SKM-1 treated with dmso at 0.1 percent for 144 hours (cell line): ENCODE results near the gene TTLL3.

Source experiments
- DNase-seq: peaks from one replicate; lab custom pipeline; 2025; ENCODE audit not compliant: unreplicated experiment; lab: John Stamatoyannopoulos, UW

Gene TTLL3

DNA sequence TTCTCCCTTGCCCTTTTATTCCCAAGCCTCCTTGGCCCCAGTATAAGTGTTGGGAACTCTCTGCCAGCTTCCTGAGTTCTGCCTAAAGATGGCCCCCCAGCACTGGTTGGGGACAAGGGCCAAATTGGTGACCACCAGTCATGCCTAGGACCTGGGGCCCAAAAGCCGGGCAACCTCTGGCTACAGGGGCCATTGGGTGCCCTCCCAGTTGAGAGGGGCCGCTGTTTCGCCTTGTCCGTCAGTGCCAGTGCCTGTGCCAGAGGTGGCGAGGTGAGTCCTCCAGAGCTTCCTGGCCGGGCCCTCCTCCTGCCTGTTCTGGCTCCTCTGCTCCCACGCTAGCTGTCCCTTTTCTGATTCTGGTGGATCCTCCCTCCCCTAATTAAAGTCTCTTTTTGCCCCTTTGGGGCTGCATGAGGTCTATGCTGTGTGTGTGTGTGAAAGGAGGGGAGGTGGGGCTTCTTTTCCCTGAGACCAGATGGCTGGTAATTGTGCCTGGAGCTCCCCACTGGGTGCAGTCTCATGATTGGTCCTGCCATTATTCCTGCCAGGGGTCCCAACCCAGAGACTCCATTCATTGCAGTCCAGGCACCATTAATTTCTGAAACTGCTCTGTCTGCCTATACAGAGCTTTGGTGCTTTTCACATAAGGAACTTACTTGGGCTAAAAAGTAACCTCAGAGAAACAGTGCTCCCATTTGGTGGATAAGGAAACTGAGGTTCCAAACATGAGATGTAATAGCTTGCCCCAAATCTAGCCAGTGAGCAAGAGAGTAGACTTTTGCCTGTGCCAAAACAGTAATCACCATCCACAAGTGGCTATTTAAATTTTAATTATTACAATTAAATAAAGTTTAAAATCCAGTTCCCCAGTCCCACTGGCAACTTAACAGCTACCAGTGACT, 3.1 kb upstream of the TTLL3 start:
- DNase-seq: no peak

GRCh38 chr3:9807981-9808344, 2.1 kb upstream of the TTLL3 start:
- DNase-seq: no peak

- peak; percentile 30 for DNase-seq
Observed at GRCh38 chr3:9808345-9809037, 1.6 kb upstream of the TTLL3 start.

- DNase-seq: no peak
Observed at GRCh38 chr3:9809239-9809614, 835 bp upstream of the TTLL3 start.

GRCh38 chr3:9810433-9810770, 340 bp downstream of the TTLL3 start:
- no peak for DNase-seq

DNA sequence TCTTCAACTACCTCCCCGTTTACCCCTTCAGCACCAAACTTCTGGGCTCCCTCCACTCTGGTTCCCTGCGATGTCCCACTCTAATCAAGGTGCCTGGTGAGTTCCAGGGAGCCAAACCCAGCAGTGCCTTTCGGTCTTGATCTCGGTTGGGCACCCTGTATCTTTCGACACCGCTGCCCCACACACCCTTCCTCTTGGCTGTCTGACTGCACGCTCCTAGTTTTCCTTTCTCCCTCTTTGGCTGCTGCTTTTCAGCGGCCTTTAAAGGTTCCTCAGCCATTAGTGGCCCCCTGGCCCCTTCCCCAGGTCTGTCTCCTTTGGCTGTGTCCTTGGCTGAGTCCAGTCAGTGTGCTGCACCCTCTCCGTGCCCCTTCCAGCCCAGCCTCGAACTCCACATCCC, 784 bp downstream of the TTLL3 start:
- no peak for DNase-seq

GRCh38 chr3:9812870-9813483, 2.9 kb downstream of the TTLL3 start:
- DNase-seq: no peak

DNA sequence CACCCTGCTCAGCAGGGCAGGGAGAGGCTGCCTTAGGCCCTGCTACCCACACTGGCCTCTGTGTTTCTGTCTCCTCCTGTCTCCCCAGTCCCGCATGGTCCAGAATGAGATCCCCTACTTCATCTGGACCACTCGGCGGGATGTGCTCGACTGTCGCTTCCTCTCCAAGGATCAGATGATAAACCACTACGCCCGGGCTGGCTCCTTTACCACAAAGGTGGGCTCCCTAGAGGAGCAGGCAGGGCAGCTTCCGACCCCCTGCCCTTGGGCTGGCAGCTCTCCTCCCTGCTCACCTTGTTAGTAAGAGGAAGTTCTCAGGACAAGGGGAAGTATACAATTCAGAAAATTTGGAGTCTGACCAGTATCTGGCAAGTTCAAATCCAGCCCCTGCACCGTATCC, 5.9 kb downstream of the TTLL3 start:
- DNase-seq: no peak

DNA sequence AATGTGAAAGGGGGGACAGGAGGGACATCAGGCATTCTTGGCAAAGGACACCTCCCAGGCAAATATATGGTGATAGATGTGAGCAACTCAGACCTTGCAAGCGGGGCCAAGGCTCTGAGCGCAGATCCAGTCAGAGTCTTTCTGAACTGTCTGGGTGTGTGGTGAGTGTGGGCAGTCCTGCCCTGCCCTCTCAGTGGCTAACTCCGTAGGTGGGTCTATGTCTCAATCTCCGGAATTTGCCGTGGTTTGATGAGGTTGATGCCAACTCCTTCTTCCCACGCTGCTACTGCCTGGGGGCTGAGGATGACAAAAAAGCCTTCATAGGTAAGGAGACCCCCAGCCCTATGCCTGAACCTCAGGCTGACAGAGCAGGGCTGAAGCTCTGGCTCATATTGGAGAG, 7.4 kb downstream of the TTLL3 start:
- no peak for DNase-seq

- DNase-seq: no peak
Observed at GRCh38 chr3:9818666-9819335, 8.7 kb downstream of the TTLL3 start.

DNA sequence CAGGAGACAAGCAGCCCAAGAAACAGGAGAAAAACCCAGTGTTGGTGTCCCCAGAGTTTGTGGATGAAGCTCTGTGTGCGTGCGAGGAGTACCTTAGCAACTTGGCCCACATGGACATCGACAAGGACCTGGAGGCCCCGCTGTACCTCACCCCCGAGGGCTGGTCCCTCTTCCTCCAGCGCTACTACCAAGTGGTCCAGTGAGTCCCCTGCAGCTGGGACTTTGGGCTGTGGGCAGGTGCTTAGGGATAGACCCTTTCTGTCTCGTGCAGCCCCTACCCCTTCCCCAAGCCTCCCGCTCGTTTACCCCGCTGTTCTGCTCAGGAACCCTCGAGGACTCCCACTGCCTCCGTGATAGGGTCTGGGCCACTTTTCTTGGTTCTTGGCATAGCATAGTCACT, 10.5 kb downstream of the TTLL3 start:
- no peak for DNase-seq

DNA sequence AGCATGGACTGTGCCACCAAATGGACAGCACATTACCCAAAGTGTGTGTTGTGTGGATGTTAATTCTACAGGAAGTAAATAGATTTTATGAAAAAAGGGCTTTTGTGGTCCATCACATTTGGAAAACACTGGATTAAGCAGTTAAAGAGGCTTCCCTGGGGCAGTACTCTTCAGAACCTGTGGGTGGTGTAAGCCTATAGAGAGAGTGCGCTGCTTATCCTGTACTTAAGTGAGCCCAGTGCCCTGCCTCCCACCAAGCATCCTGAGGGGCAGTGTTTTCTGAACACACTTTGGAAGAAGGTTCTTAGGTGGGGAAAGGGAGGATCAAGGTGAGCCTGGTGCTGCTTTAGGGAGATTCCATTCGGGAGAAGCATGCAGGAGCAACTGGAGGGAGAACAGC, 10.9 kb downstream of the TTLL3 start:
- no peak for DNase-seq

DNA sequence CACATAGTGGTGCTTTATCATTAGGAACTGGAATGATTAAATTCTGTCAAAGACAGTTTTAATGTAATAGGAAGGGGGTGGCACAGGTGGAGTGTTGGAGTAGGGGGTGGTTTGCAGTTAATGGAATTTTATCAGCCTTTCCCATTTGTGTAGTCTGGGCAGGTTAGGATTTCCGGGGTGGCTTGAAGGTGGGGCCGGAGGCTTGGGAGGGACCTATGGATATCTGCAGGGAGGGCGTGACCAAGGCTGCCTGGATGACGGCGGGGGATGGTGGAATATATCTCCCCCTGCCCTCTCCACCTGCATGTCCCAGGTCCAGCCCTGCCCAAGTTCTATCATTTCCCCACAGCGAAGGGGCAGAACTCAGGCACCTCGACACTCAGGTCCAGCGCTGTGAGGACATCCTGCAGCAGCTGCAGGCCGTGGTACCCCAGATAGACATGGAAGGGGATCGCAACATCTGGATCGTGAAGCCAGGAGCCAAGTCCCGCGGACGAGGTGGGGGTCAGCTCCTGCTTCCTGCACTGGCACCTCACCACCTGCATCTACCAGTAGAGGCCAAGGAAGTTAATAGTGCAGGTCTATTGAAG, 15.5 kb downstream of the TTLL3 start:
- DNase-seq: no peak

DNA sequence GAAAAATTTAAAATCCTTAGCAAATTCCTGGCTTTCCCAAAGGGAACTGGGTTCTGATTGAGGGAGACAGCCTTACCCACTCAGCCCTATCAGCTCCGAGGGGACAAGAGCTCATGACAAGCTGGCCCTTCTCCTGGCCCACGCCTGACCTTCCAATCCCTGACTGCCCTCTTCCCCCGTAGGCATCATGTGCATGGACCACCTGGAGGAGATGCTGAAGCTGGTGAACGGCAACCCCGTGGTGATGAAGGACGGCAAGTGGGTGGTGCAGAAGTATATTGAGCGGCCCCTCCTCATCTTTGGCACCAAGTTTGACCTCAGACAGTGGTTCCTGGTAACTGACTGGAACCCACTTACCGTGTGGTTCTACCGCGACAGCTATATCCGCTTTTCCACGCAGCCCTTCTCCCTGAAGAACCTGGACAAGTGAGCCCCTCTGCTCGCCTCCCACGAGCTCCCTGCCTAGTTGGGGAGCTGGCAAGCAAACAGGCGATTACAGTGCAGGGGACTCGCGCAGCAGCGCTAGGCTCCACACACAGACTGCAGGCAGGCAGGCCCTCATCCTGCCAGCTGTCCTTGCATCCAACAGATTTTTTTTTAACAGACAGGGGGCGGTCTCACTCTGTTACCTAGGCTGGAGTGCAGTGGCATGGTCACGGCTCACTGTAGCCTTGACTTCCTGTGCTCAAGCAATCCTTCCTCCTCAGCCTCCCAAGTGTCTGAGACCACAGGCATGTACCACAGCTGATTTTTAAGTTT, 16.9 kb downstream of the TTLL3 start:
- DNase-seq: peak; percentile 34

DNA sequence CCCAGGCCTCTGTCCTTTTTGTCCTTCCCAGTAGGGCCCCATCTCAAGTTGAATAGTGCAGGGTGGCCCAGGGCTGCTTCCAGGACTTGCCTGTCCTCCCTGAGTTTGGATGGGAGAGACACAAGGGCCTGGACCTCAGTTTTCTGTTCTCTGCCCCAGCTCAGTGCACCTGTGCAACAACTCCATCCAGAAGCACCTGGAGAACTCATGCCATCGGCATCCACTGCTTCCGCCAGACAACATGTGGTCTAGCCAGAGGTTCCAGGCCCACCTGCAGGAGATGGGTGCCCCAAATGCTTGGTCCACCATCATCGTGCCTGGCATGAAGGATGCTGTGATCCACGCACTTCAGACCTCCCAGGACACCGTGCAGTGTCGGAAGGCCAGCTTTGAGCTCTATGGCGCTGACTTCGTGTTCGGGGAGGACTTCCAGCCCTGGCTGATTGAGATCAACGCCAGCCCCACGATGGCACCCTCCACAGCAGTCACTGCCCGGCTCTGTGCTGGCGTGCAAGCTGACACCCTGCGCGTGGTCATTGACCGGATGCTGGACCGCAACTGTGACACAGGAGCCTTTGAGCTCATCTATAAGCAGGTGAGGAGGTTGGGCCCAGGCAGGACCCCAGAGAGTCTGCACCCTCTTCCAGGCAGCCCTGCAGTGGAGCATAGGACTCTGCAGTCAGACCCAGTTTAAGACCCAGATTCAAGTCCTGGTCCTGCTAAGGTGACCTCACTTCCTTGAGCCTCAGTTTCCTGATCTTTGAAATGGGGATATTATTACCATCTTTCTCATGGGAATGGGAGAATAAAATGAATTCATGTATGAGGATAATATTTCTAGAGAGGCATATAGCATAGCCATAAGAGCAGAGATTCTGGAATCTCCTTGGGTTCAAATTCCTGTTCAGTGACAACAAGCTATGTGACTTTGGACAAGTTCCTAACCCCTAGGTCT, 19.0 kb downstream of the TTLL3 start:
- DNase-seq: no peak

DNA sequence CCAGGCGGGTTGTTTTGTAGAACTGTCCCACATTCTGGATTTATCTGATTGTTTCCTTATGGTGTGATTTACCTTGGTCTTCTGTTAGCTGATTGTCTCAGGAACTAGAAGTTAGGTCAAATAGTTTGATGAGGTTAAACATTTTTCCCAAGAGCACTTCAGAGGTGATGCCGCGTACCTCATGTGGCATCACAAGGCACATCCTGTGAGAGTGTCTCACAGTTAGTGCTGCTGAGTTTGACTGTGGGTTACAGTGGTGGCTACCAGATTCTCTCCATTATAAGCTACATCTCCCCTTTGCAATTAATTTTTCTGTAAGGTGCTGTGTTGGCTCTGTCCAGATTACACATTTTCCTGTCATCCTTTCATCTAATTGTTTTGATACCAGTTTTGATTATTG, 21.2 kb downstream of the TTLL3 start:
- no peak for DNase-seq

DNA sequence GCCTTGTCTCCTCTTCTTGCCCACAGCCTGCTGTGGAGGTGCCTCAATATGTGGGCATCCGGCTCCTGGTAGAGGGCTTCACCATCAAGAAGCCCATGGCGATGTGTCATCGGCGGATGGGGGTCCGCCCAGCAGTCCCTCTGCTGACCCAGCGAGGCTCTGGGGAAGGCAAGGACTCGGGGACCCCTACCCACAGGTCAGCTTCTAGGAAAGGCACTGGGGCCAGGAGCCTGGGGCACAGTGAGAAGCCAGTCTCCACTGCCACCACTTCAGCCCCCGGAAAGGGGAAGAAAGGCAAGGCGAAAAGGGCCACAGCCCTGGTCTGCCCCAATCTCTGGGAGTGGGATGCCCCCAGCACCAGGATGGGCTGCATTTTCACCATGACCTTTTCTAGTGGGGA, 23.0 kb downstream of the TTLL3 start:
- no peak for DNase-seq

DNA sequence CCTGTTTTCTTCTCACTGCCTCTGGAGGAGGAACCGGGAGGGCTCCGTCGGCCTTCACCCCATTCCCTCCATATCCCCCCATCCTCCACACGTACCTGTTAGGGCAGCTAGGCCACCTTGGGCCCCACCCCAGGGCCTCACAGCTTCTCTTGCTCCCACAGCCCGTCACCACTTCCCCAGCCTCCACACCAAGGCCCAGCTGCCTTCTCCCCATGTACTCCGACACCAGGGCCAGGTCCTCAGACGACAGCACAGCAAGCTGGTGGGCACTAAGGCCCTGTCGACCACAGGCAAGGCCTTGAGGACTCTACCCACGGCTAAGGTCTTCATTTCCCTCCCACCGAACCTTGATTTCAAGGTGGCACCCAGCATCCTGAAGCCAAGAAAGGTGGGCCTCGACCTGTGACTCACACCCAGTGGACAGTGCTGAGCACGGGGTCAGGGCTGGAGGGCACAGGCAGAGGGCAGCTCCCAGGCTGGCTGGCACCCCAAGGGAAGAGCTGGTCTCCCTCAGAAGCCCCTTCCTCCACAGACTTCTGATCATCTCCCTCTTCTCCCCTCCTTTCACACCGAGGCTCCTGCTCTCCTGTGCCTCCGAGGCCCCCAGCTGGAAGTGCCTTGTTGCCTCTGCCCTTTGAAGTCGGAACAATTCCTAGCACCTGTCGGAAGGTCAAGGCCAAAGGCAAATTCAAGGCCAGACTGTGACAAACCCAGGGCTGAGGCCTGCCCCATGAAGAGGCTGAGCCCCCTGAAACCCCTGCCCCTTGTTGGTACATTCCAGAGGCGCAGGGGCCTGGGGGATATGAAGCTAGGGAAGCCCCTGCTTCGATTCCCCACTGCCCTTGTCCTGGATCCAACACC, 24.7 kb downstream of the TTLL3 start:
- DNase-seq: no peak
